Suprapubic skin (tissue), 4 donors: ENCODE results near the gene FHOD3. TPM values are rescaled to one million over a fixed set of nuclear protein-coding genes. Genes with fewer than 3 reads are reported as not detected.

Experiments
- DNase-seq, 2 donors: peaks; one replicate each; pipeline ENCODE4 v3.0.0-alpha.2; 2019; ENCODE audit warnings: low spot score in 2 of 2
- H3K27ac ChIP-seq: fragments of 200-600 bp; sonication (generic); one replicate; pipeline ENCODE4 v1.5.1; 2019
- H3K27me3 ChIP-seq: fragments of 200-600 bp; sonication (generic); one replicate; pipeline ENCODE4 v1.5.1; 2019
- H3K36me3 ChIP-seq: fragments of 200-600 bp; sonication (generic); one replicate; pipeline ENCODE4 v1.5.1; 2019
- H3K4me1 ChIP-seq: fragments of 200-600 bp; sonication (generic); one replicate; pipeline ENCODE4 v1.5.1; 2019
- H3K4me3 ChIP-seq: fragments of 200-600 bp; sonication (generic); one replicate; pipeline ENCODE4 v1.5.1; 2019; ENCODE audit warnings: mild to moderate bottlenecking
- H3K9me3 ChIP-seq: fragments of 200-600 bp; sonication (generic); one replicate; pipeline ENCODE4 v1.5.1; 2019
- CTCF ChIP-seq, 2 donors: fragments of 200-600 bp in 1 of 2; fragments of 450-650 bp in 1 of 2; sonication (generic) in 1 of 2; IDR thresholded peaks; one replicate each; pipeline ENCODE4 v1.5.1; 2016 to 2019; ENCODE audit warnings: antibody characterized with exemption in 2 of 2, mild to moderate bottlenecking in 1 of 2, moderate library complexity in 1 of 2
- EP300 ChIP-seq: sonication (generic); formaldehyde crosslinking; IDR thresholded peaks from one replicate; pipeline ENCODE4 v1.6.1; 2017; ENCODE audit warnings: antibody characterized with exemption
- POLR2A ChIP-seq, 2 donors: fragments of 450-650 bp; IDR thresholded peaks; one replicate each; pipeline ENCODE4 v1.6.1; 2017; ENCODE audit warnings: antibody characterized with exemption in 2 of 2, mild to moderate bottlenecking in 2 of 2, moderate library complexity in 2 of 2
- POLR2AphosphoS5 ChIP-seq, 3 donors: sonication (generic); formaldehyde crosslinking; IDR thresholded peaks; one replicate each; pipeline ENCODE4 v1.6.1; 2017; ENCODE audit warnings: antibody characterized with exemption in 3 of 3
- WGBS: methylation state at CpG from one replicate; pipeline ENCODE4 v1.1.5; 2018; 5-methylcytosine and 5-hydroxymethylcytosine counted together
- total RNA-seq, 4 donors: library from RNA; depleted of rRNA; stranded (reverse); fragments of >200 nt; gene quantifications; one replicate each; pipeline ENCODE4 v1.1.0, GENCODE V29; 2016

Gene FHOD3
- total RNA-seq, 4 donors from 2014 or later = 5.8 to 18.7 (median 15.5) TPM

- 81% methylated on average over 6 of the region's 6 CpGs for WGBS
- TF ChIP-seq POLR2A (IDR thresholded peaks at IDR 0.05) (no peak), EP300 (no peak), CTCF (IDR thresholded peaks at IDR 0.05) (no peak), POLR2AphosphoS5 (IDR thresholded peaks at IDR 0.05) (no peak)
- DNase-seq = no peak
Observed at GRCh38 chr18:36450264-36450663, 152.8 kb downstream of the FHOD3 start.

GRCh38 chr18:36451454-36452251 is 154.1 kb downstream of the FHOD3 start:
- Histone ChIP-seq H3K9me3 (no peaks in the 10 kb centered on the region), H3K4me1 (peaks cover 17% of the 10 kb centered on the region), H3K4me3 (no peak overlapping the region), H3K27ac (no peak overlapping the region), H3K27me3 (no peaks in the 10 kb centered on the region), H3K36me3 (no peaks in the 10 kb centered on the region)
- WGBS = 79% methylated on average over 15 of the region's 15 CpGs
- no peak for DNase-seq
- TF ChIP-seq EP300 (no peak), POLR2AphosphoS5 (IDR thresholded peaks at IDR 0.05) (no peak), CTCF (IDR thresholded peaks at IDR 0.05) (no peak), POLR2A (IDR thresholded peaks at IDR 0.05) (no peak)

More at GRCh38 chr18:36450264-36450663, 152.8 kb downstream of the FHOD3 start:
- H3K4me3 ChIP-seq = no peak overlapping the region
- H3K27me3 ChIP-seq = no peaks in the 10 kb centered on the region
- no peak overlapping the region for H3K27ac ChIP-seq
- H3K4me1 ChIP-seq = peaks cover 17% of the 10 kb centered on the region
- H3K36me3 ChIP-seq = no peaks in the 10 kb centered on the region
- H3K9me3 ChIP-seq = no peaks in the 10 kb centered on the region

GRCh38 chr18:36454245-36454644 is 156.7 kb downstream of the FHOD3 start:
- H3K27ac ChIP-seq = no peak overlapping the region
- H3K4me3 ChIP-seq = no peak overlapping the region
- DNase-seq = no peak
- no peaks in the 10 kb centered on the region for H3K27me3 ChIP-seq
- no peak for TF ChIP-seq POLR2AphosphoS5 (IDR thresholded peaks at IDR 0.05)
- no peak for TF ChIP-seq POLR2A (IDR thresholded peaks at IDR 0.05)
- TF ChIP-seq EP300 = no peak
- TF ChIP-seq CTCF (IDR thresholded peaks at IDR 0.05) = no peak
- no peaks in the 10 kb centered on the region for H3K36me3 ChIP-seq
- H3K4me1 ChIP-seq = peaks cover 17% of the 10 kb centered on the region
- H3K9me3 ChIP-seq = no peaks in the 10 kb centered on the region
- whole genome bisulfite sequencing = 70% methylated on average over 2 of the region's 2 CpGs

- Histone ChIP-seq H3K4me1 (peaks cover 17% of the 10 kb centered on the region), H3K36me3 (no peaks in the 10 kb centered on the region), H3K27me3 (no peaks in the 10 kb centered on the region), H3K27ac (no peak overlapping the region), H3K4me3 (no peak overlapping the region), H3K9me3 (no peaks in the 10 kb centered on the region)
- 56% methylated on average over 4 of the region's 4 CpGs for WGBS
- TF ChIP-seq POLR2A (IDR thresholded peaks at IDR 0.05) = no peak
- TF ChIP-seq EP300 = no peak
- TF ChIP-seq POLR2AphosphoS5 (IDR thresholded peaks at IDR 0.05) = no peak
- no peak for TF ChIP-seq CTCF (IDR thresholded peaks at IDR 0.05)
- DNase-seq = no peak
Observed at GRCh38 chr18:36454848-36455458, 157.4 kb downstream of the FHOD3 start.

- TF ChIP-seq POLR2A (IDR thresholded peaks at IDR 0.05) = no peak
- no peak for TF ChIP-seq CTCF (IDR thresholded peaks at IDR 0.05)
- no peak for TF ChIP-seq POLR2AphosphoS5 (IDR thresholded peaks at IDR 0.05)
- TF ChIP-seq EP300 = no peak
- no peak overlapping the region for H3K4me3 ChIP-seq
- H3K4me1 ChIP-seq = peaks cover 17% of the 10 kb centered on the region
- H3K27ac ChIP-seq = no peak overlapping the region
- 91% methylated on average over 4 of the region's 4 CpGs for WGBS
- DNase-seq = no peak
- H3K9me3 ChIP-seq = no peaks in the 10 kb centered on the region
- no peaks in the 10 kb centered on the region for H3K36me3 ChIP-seq
- H3K27me3 ChIP-seq = no peaks in the 10 kb centered on the region
Observed at GRCh38 chr18:36455931-36456330, 158.4 kb downstream of the FHOD3 start.
